PC-3 (cell line): Measurements from ENCODE around the gene RAB3B.

ENCODE experiments used
- CTCF ChIP-seq: fragments of 300-600 bp; sonication (generic); conservative IDR thresholded peaks from 2 replicates; pipeline ENCODE4 v1.5.1; 2017; ENCODE audit warnings: antibody characterized with exemption, low read depth, mild to moderate bottlenecking, low read length
- EZH2 ChIP-seq: fragments of 300-600 bp; sonication (generic); IDR thresholded peaks from one replicate; pipeline ENCODE4 v1.6.1; 2017; ENCODE audit warnings: antibody characterized with exemption, mild to moderate bottlenecking, low read length; ENCODE audit not compliant: unreplicated experiment
- EZH2phosphoT487 ChIP-seq: fragments of 300-600 bp; sonication (generic); IDR thresholded peaks from 2 replicates; pipeline ENCODE4 v1.6.1; 2018; ENCODE audit warnings: mild to moderate bottlenecking, antibody characterized with exemption, low read length, borderline replicate concordance

- no peak for TF ChIP-seq CTCF
- TF ChIP-seq EZH2 = no peak
- no peak for TF ChIP-seq EZH2phosphoT487
Observed at GRCh38 chr1:51933344-51933743, 57.2 kb downstream of the RAB3B start.
